ENCODE data around the gene RCBTB2. TPM values are rescaled to one million over a fixed set of nuclear protein-coding genes. Genes with fewer than 3 reads are reported as not detected.
"Not testable (repeated sequence)": the region's sequence is repeated elsewhere in the genome, so short reads cannot be mapped to it uniquely, and the experiment has no call there.

RCBTB2 gene
- polyA plus RNA-seq, 4 donors = 51.6 to 65.1 (median 61.1) TPM

DNA sequence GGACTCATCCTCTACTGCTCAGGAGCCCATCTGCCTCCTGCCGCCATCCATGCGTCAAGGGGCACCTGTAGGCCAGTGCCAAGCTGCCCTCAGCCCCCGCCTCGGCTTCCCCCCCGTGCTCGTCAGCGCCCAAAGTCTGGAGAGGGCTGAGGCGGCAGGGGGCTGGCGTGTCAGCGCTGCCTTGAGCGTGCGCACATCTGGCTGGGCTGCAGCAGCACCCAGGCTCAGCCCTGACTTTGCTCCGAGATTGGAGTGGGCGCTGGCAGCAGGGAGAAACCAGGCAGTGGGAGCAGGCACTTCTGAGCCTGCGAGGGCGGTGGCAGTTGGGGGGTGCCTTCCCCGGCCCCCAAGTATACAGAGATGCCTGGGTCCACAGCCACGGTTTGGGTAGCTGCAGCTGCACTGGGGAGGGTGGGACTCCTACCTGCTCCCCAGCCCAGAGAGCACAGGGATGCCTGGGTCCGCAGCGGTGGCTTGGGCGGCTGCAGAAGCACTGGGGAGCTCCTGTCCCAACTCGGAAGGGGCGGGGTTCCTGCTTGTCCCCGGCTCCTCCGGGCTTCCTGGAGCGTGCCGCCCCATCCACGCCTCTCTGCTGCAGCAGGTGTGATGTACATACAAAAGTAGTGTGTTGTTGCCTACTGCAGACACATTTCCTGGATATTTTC lies 75.2 kb downstream of the RCBTB2 start:
- DNase-seq (ENCODE audit: low read depth in 4 of 4, low spot score in 3 of 4) = no peak

DNA sequence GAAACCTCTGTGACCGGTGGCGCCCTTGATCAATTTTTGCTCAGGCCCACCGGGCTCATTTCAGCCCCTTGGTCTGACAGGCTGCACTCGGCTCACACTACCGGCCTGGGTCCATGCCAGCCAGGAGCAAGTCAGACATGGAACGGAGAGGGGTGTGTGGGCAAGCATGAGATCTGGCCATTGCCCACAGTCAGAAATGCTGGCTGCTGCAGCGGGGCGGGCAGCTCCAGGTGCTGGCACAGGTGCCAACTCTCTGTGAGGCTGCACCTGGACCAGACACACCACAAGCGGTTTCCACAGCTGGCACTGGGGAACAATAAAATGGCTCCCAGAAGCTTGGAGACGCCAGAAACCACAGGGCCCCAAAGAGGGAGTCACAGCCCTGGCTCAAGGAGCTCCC lies 76.3 kb downstream of the RCBTB2 start:
- DNase-seq (ENCODE audit: low read depth in 4 of 4, low spot score in 3 of 4) = no peak

DNA sequence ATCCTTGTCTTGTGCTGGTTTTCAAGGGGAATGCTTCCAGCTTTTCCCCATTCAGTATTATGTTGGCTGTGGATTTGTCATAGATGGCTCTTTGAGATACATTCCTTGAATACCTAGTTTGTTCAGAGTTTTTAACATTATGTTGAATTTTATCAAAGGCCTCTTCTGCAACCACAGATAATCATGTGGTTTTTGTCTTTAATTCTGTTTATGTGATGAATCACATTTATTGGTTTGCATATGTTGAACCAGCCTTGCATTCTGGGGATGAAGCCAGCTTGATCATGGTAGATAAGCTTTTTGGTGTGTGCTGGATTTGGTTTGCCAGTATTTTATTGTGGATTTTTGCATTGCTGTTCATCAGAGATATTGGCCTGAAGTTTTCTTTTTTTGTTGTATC lies 81.7 kb downstream of the RCBTB2 start:
- DNase-seq (ENCODE audit: low read depth in 4 of 4, low spot score in 3 of 4) = not testable (repeated sequence)

DNA sequence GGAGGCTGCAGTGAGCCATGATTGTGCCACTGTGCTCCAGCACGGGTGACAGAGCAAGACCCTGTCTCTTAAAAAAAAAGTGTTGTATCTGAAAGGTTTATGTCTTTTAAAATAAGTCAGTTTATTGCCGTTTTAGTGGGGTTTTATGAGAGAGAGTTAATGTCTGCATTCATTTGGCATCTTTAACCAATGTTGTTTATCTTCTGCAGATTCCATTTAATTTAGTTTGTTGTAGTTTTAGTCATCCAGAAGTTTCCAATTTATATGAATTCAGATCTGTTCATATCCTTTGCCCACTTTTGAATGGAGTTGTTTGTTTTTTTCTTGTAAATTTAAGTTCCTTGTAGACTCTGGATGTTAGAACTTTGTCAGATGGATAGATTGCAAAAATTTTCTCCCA lies 83.2 kb downstream of the RCBTB2 start:
- DNase-seq (ENCODE audit: low read depth in 4 of 4, low spot score in 3 of 4) = no peak

DNA sequence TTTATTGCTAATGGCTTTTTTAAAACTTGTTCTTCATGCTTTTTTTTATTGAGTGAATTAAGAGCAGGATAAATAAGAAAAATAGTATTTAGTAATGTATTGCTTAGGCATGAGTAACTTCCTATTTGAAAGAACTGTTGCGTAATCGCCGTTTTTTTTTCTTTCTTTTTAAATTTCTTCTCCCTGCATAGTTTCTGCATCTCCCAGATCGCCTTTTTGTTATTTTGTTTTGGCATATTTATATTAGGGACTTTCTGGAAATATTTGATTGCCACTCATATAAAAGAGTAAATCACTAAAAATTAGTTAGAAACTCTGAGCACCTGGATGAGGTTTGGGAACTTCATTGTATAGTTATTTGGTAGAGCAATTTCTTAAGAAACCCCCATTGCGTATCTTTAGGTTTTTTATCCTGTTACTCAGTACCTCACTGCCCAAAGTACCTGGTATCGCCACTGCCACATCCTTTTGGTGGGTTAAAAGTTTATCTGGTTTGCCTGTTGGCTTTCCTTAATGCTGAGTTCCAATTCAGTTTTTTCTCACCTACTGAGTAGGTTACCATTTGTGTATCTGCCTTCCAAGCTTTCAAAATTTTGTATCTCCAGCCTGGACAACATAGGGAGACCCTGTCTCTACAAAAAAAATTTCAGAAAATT lies 83.8 kb downstream of the RCBTB2 start:
- DNase-seq (ENCODE audit: low read depth in 4 of 4, low spot score in 3 of 4) = no peak

DNA sequence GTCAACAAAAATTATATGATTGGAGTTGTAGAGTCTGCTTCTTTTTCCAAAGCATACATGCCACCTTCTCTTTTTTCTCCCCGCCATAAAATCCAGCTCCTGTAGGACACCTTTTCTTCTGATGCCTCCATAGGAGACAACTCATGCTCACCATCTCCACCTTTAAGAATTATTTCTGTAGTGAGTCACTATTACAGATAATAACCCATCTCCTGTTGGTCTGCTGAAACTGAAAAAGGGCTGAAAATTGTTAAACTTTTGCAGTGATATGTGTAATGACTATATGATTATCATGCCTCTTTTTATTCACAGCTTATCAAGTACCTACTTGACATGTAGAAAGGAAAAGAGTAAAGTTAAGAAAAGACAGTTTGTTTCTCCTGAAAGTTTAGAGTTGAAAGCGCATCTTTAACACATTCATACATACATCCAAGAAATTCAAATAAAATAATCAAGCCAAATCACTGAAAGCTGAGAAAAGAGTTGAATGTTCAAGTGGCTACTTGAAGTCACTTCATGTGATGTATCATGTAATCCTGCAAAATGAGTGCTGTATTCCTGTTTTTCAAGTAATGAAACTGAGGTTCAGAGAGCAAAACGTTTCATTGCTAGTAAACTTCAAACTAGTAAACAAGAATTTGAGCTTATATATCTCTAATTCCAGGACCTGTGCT lies 84.5 kb downstream of the RCBTB2 start:
- no peak for DNase-seq (ENCODE audit: low read depth in 4 of 4, low spot score in 3 of 4)

DNA sequence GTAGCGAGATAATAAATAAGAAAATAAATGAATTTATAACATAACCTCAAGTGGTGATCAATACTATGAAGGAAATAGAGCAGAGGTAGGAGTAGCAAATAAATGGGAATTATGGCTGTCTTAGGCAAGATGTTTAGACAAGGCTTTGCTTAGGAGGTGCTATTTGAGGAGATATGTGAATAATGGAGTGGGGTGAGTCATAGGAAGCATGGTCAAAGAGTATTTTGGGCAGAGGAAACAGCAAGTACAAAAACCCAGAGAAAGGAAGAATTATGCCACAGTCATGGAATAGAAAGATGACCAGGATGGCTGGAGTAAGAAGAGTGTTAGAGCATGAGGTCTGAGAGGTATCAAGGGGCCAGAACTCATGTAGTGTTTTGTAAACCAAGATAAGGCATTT lies 86.4 kb downstream of the RCBTB2 start:
- no peak for DNase-seq (ENCODE audit: low read depth in 4 of 4, low spot score in 3 of 4)

DNA sequence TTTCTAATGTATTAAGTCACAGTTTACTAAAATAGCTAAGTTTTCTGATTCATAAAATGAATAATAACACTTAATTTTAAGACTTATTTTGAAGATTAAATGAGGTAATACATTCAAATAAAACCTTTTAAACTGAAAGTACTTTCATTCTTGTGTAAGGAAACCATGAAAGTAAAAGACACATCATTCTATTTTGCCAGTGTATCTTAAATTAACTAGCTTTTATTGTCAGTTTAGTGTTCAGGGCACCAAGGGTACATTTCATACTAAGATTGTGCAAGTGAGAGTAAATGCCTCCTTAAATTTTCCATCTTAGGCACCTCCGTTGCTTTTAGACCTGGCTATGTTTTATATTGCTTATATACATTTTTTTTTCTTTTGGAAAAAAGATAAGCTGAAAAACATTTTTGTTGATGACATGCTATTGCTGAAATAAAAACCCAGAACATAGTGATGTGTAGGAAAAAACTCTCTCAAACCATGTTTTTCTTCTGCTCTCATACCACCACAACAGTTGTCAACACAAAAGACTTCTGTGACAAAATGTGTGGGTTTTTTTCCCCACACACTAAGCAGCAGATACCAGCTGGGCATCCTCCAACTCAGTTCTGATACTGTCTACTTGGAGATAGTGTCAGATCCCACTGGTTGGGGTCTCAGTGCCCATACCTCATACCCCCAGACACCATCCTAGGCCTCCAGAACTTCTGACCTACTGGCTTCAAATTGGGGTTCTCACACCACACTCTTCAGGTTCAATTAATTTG lies 89.3 kb downstream of the RCBTB2 start:
- DNase-seq (ENCODE audit: low read depth in 4 of 4, low spot score in 3 of 4) = no peak

Other genes starting within 250 kb of the RCBTB2 start
- gene RB1, start 229.3 kb downstream of the RCBTB2 start, polyA plus RNA-seq (ENCODE audit: insufficient read length in 4 of 4) = 10 to 100 TPM; 43.0 to 54.7 (median 52.6) TPM
- gene LPAR6, start 120.0 kb downstream of the RCBTB2 start, polyA plus RNA-seq (ENCODE audit: insufficient read length in 4 of 4) = 10 to 100 TPM; 40.4 to 56.7 (median 51.1) TPM
- under 1 TPM; 0.46 to 0.66 (median 0.53) TPM for gene CYSLTR2, start 120.8 kb upstream of the RCBTB2 start, polyA plus RNA-seq (ENCODE audit: insufficient read length in 4 of 4)